ENCODE results near the gene PRF1. TPM values are rescaled to one million over a fixed set of nuclear protein-coding genes. Genes with fewer than 3 reads are reported as not detected.

Gene PRF1
- total RNA-seq, 2 donors from 2014 or later = 0.96 to 1.3 TPM

DNA sequence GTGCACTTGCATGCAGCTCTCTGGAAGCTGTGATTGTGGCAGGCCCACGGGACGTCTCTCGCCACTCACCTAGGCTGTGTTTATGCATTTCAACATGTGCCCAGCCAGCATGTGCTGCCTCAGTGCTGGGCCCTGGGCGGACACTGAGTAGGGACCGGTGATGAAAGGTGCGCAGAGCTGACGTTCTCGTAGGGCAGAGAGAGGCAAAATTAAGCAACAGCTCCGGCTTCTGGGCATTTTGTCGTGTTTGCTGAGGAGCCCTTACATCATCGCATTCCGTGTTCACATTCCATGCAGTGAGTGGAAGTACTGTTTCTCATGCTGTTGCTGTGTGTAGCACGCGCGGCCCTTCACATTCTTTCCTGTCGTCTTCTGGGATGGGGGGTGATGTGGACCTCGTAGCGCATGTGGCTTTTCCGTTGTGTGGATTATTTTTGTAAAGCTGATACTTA, 50.5 kb downstream of the PRF1 start:
- Histone ChIP-seq H3K27me3 (no peaks in the 10 kb centered on the region), H3K9me3 (no peaks in the 10 kb centered on the region), H3K4me1 (no peaks in the 10 kb centered on the region), H3K27ac (no peak overlapping the region), H3K36me3 (no peaks in the 10 kb centered on the region), H3K4me3 (no peak overlapping the region), H3K9ac (ENCODE audit: low read depth in 2 of 2, low read length in 2 of 2) (no peak overlapping the region)
- TF ChIP-seq, protein P1, sequence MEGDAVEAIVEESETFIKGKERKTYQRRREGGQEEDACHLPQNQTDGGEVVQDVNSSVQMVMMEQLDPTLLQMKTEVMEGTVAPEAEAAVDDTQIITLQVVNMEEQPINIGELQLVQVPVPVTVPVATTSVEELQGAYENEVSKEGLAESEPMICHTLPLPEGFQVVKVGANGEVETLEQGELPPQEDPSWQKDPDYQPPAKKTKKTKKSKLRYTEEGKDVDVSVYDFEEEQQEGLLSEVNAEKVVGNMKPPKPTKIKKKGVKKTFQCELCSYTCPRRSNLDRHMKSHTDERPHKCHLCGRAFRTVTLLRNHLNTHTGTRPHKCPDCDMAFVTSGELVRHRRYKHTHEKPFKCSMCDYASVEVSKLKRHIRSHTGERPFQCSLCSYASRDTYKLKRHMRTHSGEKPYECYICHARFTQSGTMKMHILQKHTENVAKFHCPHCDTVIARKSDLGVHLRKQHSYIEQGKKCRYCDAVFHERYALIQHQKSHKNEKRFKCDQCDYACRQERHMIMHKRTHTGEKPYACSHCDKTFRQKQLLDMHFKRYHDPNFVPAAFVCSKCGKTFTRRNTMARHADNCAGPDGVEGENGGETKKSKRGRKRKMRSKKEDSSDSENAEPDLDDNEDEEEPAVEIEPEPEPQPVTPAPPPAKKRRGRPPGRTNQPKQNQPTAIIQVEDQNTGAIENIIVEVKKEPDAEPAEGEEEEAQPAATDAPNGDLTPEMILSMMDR (IDR thresholded peaks at IDR 0.05) = no peak
- no peak for DNase-seq
- intact Hi-C loops (cut with DNase I) = no loop called here

DNA sequence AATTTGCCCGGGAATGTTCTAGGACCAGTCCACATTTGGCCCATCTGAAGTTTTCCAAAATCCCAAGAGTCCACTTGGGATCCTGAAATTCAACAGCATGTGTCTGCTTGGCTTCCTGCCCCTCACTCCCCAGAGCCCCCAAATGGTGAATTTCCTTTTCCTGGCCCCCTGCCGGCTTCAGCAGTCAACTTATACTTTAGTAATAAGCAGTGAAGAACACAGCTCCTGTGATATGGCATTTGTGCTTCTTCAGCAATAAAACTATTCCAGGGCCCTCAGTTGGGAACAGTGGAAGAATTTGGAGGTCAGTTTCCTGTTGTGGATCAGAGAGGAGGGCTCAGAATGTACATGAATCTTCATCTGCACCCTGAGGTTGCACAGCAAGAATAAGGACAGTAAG, 51.1 kb downstream of the PRF1 start:
- no peaks in the 10 kb centered on the region for H3K9me3 ChIP-seq
- no peak overlapping the region for H3K27ac ChIP-seq
- no peaks in the 10 kb centered on the region for H3K4me1 ChIP-seq
- H3K4me3 ChIP-seq = no peak overlapping the region
- H3K36me3 ChIP-seq = no peaks in the 10 kb centered on the region
- H3K9ac ChIP-seq (ENCODE audit: low read depth in 2 of 2, low read length in 2 of 2) = no peak overlapping the region
- TF ChIP-seq, protein P1 (IDR thresholded peaks at IDR 0.05) = no peak
- H3K27me3 ChIP-seq = no peaks in the 10 kb centered on the region
- intact Hi-C loops (cut with DNase I) = no loop called here
- no peak for DNase-seq

DNA sequence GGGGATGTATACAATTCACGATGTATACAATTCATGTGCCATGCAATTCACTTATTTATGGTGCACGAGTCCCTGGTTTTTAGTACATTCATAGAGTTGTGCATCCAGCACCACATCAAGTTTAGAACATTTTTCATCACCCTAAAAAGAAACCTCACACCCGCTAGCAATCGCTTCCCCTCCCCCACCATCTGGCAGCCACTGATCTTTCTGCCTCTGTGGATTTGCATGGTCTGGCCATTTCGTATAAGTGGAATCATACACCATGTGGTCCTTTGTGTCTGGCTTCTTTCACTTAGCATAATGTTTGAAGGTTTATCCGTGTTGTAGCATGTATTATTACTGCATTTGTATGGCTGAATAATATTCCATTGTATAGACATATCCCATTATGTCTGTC, 52.1 kb downstream of the PRF1 start:
- intact Hi-C loops (cut with DNase I) = loop anchor here (1.0 kb wide), 1 partner anchor 208 kb away; no protein-coding TSS in a partner anchor
- no peak for DNase-seq
- no peaks in the 10 kb centered on the region for H3K4me1 ChIP-seq
- TF ChIP-seq, protein P1 (IDR thresholded peaks at IDR 0.05) = no peak
- no peaks in the 10 kb centered on the region for H3K27me3 ChIP-seq
- H3K9me3 ChIP-seq = no peaks in the 10 kb centered on the region
- no peak overlapping the region for H3K4me3 ChIP-seq
- H3K36me3 ChIP-seq = no peaks in the 10 kb centered on the region
- no peak overlapping the region for H3K27ac ChIP-seq
- no peak overlapping the region for H3K9ac ChIP-seq (ENCODE audit: low read depth in 2 of 2, low read length in 2 of 2)

DNA sequence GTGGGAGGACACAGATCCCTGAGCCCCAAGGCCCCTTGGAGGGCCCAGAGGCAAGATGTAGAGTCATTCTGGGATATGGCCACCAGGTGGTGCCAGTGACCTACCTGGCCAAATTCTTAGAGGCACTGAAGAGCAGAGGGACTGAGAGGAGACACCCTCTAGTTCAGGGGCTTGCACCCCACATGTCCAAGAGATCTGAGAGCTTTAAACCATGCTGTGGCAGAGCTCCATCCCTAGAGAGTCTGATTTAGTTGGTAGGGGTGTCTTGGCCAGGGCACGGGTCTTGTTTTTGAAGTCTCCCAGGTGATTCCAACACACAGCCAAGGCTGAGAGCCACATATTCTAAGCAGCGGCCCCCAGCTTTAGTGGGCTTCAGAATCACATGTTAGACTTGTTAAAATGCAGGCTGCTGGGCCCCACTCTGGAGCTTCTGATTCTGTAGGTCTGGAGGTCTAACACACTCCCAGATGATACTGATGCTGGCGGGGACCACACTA, 52.5 kb downstream of the PRF1 start:
- TF ChIP-seq, protein P1 (IDR thresholded peaks at IDR 0.05) = peak; percentile 92
- Histone ChIP-seq H3K36me3 (no peaks in the 10 kb centered on the region), H3K9me3 (no peaks in the 10 kb centered on the region), H3K4me3 (no peak overlapping the region), H3K27ac (no peak overlapping the region), H3K4me1 (no peaks in the 10 kb centered on the region), H3K27me3 (no peaks in the 10 kb centered on the region), H3K9ac (ENCODE audit: low read depth in 2 of 2, low read length in 2 of 2) (no peak overlapping the region)
- DNase-seq = peak; percentile 69
- intact Hi-C loops (cut with DNase I) = loop anchor here (1.0 to 5.0 kb wide), 2 partner anchors 208 to 327 kb away; no protein-coding TSS in a partner anchor

DNA sequence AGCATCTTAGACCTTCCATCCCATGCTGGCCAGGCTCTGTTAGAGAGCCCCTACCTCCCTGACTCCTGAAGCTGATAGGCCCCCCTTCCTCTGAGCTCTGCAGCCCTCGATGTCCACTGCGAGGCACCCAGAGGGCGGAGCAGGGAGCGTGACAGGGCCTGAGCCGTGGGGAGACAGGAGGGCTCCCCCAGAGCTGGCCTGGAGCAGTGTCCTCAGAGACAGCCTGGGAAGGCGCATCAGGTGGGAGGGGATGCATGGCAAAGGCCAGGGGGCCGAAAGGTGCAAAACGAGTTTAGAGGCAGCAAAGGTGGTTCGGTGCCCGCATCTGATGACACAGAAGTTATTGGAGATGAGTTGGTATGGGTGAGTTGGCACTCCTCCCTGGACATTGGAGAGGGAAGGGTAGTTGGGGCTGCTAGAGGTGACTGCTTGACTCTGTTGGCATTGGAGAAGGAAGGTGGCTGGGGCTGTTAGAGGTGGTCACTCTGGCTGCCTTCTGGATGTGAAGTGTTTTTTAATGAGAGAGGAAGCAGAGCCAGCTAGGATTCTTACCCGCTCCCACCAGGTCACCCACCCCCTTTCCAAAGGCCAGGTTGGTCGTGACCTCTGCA, 53.1 kb downstream of the PRF1 start:
- Histone ChIP-seq H3K27me3 (no peaks in the 10 kb centered on the region), H3K9me3 (no peaks in the 10 kb centered on the region), H3K9ac (ENCODE audit: low read depth in 2 of 2, low read length in 2 of 2) (no peak overlapping the region), H3K4me3 (no peak overlapping the region), H3K4me1 (no peaks in the 10 kb centered on the region), H3K36me3 (no peaks in the 10 kb centered on the region), H3K27ac (no peak overlapping the region)
- no peak for DNase-seq
- TF ChIP-seq, protein P1 (IDR thresholded peaks at IDR 0.05) = no peak
- intact Hi-C loops (cut with DNase I) = loop anchor here (5.0 kb wide), 1 partner anchor 328 kb away; no protein-coding TSS in a partner anchor

Other genes starting within 250 kb of the PRF1 start
- gene LRRC20, start 220.1 kb downstream of the PRF1 start, total RNA-seq = 1 to 10 TPM; 5.0 to 9.8 TPM
- 10 to 100 TPM; 77.1 to 77.7 TPM for gene EIF4EBP2, start 198.6 kb downstream of the PRF1 start, total RNA-seq
- gene NODAL, start 161.1 kb downstream of the PRF1 start, total RNA-seq = under 1 TPM in 1 of 2 donors, not detected in 1; 0.17 TPM
- gene PALD1, start 124.0 kb downstream of the PRF1 start, total RNA-seq = 1 to 10 TPM; 1.3 to 2.5 TPM
- gene ADAMTS14, start 69.8 kb upstream of the PRF1 start, total RNA-seq = 1 to 10 TPM in 1 of 2 donors, under 1 TPM in 1; 0.93 to 1.5 TPM
- not detected for gene TBATA, start 182.6 kb upstream of the PRF1 start, total RNA-seq
- 10 to 100 TPM; 59.8 to 67.6 TPM for gene SGPL1, start 213.2 kb upstream of the PRF1 start, total RNA-seq